ENCODE results near the gene FUOM.

DNA sequence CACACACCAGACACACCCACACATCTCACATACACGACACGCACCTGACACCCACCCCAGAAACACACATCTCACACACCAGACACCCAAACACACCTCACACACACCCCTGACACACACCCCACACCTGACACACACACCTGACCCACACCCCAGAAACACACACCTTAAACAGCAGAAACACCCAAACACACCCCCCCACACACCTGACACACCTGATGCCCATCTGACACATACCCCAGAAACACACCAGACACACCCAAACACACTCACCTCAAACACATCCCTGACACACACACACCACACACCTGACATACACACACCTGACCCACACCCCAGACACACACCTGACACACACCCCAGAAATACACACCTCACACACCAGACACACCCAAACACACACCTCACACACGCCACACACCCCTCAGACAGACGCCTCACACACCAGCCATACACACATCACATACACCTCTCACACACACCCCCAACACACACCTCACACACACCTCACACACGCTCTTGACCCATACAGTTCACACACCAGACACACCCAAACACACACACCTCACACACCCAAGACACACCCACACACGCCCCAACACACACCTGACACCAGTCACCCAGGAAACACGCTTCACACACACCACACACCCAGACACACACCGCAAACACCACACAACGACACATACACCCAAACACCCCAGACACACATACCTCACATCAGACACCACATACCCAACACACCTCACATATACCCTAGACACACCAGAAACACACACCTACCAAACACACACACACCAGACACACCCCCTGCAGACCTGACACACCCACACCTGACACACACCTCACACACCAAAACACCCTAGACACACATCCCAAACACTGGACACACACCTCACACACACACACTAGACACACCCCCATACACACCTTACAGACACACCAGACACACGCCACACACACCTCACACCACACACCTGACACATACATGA lies 19.4 kb downstream of the FUOM start:
- TF ChIP-seq SMC3 (IDR thresholded peaks at IDR 0.05; ENCODE audit: low read depth, low read length) = no peak
- TF ChIP-seq BHLHE40 (IDR thresholded peaks at IDR 0.05; ENCODE audit: low read depth, low read length) = no peak
- TF ChIP-seq, protein P1, sequence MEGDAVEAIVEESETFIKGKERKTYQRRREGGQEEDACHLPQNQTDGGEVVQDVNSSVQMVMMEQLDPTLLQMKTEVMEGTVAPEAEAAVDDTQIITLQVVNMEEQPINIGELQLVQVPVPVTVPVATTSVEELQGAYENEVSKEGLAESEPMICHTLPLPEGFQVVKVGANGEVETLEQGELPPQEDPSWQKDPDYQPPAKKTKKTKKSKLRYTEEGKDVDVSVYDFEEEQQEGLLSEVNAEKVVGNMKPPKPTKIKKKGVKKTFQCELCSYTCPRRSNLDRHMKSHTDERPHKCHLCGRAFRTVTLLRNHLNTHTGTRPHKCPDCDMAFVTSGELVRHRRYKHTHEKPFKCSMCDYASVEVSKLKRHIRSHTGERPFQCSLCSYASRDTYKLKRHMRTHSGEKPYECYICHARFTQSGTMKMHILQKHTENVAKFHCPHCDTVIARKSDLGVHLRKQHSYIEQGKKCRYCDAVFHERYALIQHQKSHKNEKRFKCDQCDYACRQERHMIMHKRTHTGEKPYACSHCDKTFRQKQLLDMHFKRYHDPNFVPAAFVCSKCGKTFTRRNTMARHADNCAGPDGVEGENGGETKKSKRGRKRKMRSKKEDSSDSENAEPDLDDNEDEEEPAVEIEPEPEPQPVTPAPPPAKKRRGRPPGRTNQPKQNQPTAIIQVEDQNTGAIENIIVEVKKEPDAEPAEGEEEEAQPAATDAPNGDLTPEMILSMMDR (conservative IDR thresholded peaks at IDR 0.05; ENCODE audit: low read depth, low read length) = no peak
- TF ChIP-seq CEBPB (IDR thresholded peaks at IDR 0.05; ENCODE audit: low read depth, low read length) = no peak
- no peak for TF ChIP-seq POLR2A (IDR thresholded peaks at IDR 0.05; ENCODE audit: low read depth, low read length)
